ENCODE data around the gene CHORDC1. TPM values are rescaled to one million over a fixed set of nuclear protein-coding genes. Genes with fewer than 3 reads are reported as not detected.

Gene CHORDC1
- total RNA-seq, 2 experiments from 2014 or later: 75.7 to 82.6 TPM

DNA sequence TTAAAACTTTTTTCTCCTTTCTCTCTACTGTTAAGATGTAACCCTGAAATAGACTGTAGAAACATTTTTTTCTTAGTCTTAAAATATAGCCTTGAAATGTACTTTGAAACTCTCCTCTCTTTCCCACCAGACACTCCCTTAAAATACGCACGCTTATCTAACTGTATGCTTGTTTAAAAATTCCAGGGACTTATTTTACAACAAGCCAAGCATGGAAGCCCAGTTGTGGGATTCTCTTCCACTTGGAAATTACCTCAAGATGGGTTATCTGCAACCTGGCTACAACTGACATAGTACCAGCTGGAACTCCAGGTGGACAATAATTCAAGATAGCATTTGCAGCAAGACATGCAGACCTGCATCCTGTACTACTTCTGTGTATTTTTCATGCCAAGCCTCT is 12.1 kb upstream of the CHORDC1 start:
- Mint-ChIP-seq H3K27ac (no peak overlapping the region), H3K4me3 (no peak overlapping the region), H3K9me3 (peaks cover 2% of the 10 kb centered on the region), H3K4me1 (ENCODE audit: low read depth) (no peaks in the 10 kb centered on the region), H3K36me3 (ENCODE audit: low read depth) (no peaks in the 10 kb centered on the region), H3K27me3 (peaks cover 3% of the 10 kb centered on the region)
- ATAC-seq: no peak
- ChIA-PET CTCF (no interaction called here), POLR2A (no interaction called here)
- no peak for DNase-seq
- intact Hi-C loops (cut with micrococcal nuclease): no loop called here
- TF ChIP-seq CTCF (IDR thresholded peaks at IDR 0.05): no peak

DNA sequence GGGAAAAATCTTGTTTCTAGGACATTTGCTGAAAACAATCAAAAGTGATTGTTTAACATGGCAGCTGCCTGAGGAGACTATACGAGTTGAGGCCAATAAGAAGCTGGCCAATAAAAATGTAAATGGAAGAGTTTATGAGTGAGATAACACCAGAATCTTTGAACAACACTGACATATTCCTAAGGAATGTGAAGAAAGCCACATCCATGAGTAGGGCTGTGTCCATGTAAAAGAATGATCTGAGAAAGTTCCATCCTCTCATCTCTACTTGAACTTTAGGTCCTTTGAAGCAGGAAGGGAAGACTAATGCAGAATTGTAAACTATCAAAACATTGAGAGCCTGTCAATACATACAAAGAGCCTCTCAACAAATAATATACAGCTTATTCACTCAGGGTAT is 6.9 kb upstream of the CHORDC1 start:
- ChIA-PET CTCF (interaction anchor here (1.5 kb wide), 1 partner anchor 25 kb away, joined by 4 read pairs; no protein-coding TSS in a partner anchor), POLR2A (no interaction called here)
- Mint-ChIP-seq H3K9me3 (peaks cover 3% of the 10 kb centered on the region), H3K27ac (no peak overlapping the region), H3K4me1 (ENCODE audit: low read depth) (peaks cover 2% of the 10 kb centered on the region), H3K4me3 (no peak overlapping the region), H3K36me3 (ENCODE audit: low read depth) (peaks cover 8% of the 10 kb centered on the region), H3K27me3 (peaks cover 2% of the 10 kb centered on the region)
- intact Hi-C loops (cut with micrococcal nuclease): no loop called here
- no peak for ATAC-seq
- TF ChIP-seq CTCF (IDR thresholded peaks at IDR 0.05): no peak
- no peak for DNase-seq

DNA sequence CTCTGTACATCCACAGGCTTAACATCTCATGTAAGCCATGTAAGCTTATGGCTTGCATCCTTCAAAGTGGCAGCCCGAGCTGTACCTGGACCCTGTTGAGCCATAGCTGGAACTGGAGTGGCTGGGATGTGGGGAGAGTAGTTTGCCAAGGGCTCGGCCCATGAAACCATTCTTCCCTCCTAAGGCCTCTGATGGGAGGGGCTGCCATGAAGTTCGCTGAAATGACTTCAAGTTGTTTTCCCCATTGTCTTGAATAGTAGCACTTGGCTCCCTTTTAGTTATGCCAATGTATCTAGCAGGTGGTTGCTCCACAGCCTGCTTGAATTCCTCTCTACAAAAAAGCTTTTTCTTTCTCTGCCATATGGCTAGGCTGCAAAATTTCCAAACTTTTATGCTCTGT is 5.2 kb upstream of the CHORDC1 start:
- intact Hi-C loops (cut with micrococcal nuclease): no loop called here
- Mint-ChIP-seq H3K9me3 (peaks cover 3% of the 10 kb centered on the region), H3K4me1 (ENCODE audit: low read depth) (peaks cover 7% of the 10 kb centered on the region), H3K27me3 (peaks cover 2% of the 10 kb centered on the region), H3K36me3 (ENCODE audit: low read depth) (peaks cover 8% of the 10 kb centered on the region), H3K4me3 (no peak overlapping the region), H3K27ac (no peak overlapping the region)
- ChIA-PET CTCF (interaction anchor here (1.3 kb wide), 1 partner anchor 23 kb away, joined by 5 read pairs; no protein-coding TSS in a partner anchor), POLR2A (no interaction called here)
- no peak for ATAC-seq
- DNase-seq: no peak
- TF ChIP-seq CTCF (IDR thresholded peaks at IDR 0.05): no peak

- CTCF ChIA-PET: interaction anchor here (0.5 kb wide), 1 partner anchor 42 kb away, joined by 3 read pairs; no protein-coding TSS in a partner anchor
- no peak for TF ChIP-seq CTCF (IDR thresholded peaks at IDR 0.05)
- ATAC-seq (peak; percentile 63), DNase-seq (no peak)
- POLR2A ChIA-PET: interaction anchor here (0.7 to 1.1 kb wide), 2 partner anchors 18 to 842 kb away, joined by 3 to 4 read pairs; no protein-coding TSS in a partner anchor
- no peaks in the 10 kb centered on the region for H3K9me3 Mint-ChIP-seq
- no peaks in the 10 kb centered on the region for H3K27me3 Mint-ChIP-seq
- H3K27ac Mint-ChIP-seq: peak overlapping the region; percentile 97
- H3K36me3 Mint-ChIP-seq (ENCODE audit: low read depth): peaks cover 31% of the 10 kb centered on the region
- H3K4me3 Mint-ChIP-seq: peak overlapping the region; percentile 100
- intact Hi-C loops (cut with micrococcal nuclease): no loop called here
- peaks cover 42% of the 10 kb centered on the region for H3K4me1 Mint-ChIP-seq (ENCODE audit: low read depth)
Observed at GRCh38 chr11:90223248-90223585, 368 bp upstream of the CHORDC1 start.

GRCh38 chr11:90221803-90222458 is 918 bp downstream of the CHORDC1 start:
- peak overlapping the region; percentile 100 for H3K4me3 Mint-ChIP-seq
- ATAC-seq (no peak), DNase-seq (no peak)
- H3K9me3 Mint-ChIP-seq: no peaks in the 10 kb centered on the region
- H3K36me3 Mint-ChIP-seq (ENCODE audit: low read depth): peaks cover 38% of the 10 kb centered on the region
- ChIA-PET POLR2A (interaction anchor here (0.6 to 1.1 kb wide), 2 partner anchors 29 to 480 kb away, joined by 3 read pairs; no protein-coding TSS in a partner anchor), CTCF (interaction anchor here (0.8 to 1.0 kb wide), 2 partner anchors 11 to 17 kb away, joined by 3 to 4 read pairs; no protein-coding TSS in a partner anchor)
- H3K4me1 Mint-ChIP-seq (ENCODE audit: low read depth): peaks cover 51% of the 10 kb centered on the region
- intact Hi-C loops (cut with micrococcal nuclease): no loop called here
- H3K27me3 Mint-ChIP-seq: no peaks in the 10 kb centered on the region
- no peak for TF ChIP-seq CTCF (IDR thresholded peaks at IDR 0.05)
- peak overlapping the region; percentile 97 for H3K27ac Mint-ChIP-seq
